HL-60 (cell line): ENCODE results near the gene GPR107.

ENCODE experiments used
- POLR2AphosphoS5 ChIP-seq: IDR thresholded peaks from 2 replicates; pipeline ENCODE4 v1.6.1; 2012; ENCODE audit warnings: low read depth
- TF ChIP-seq, protein P1 (sequence below): IDR thresholded peaks from one replicate; pipeline ENCODE4 v1.5.1; 2011; ENCODE audit warnings: low read length, control low read depth, inconsistent platforms; ENCODE audit not compliant: insufficient read depth
- TF ChIP-seq, protein P2 (sequence below): IDR thresholded peaks from 2 replicates; pipeline ENCODE4 v1.6.1; 2012; ENCODE audit warnings: low read depth; ENCODE audit not compliant: insufficient replicate concordance

DNA sequence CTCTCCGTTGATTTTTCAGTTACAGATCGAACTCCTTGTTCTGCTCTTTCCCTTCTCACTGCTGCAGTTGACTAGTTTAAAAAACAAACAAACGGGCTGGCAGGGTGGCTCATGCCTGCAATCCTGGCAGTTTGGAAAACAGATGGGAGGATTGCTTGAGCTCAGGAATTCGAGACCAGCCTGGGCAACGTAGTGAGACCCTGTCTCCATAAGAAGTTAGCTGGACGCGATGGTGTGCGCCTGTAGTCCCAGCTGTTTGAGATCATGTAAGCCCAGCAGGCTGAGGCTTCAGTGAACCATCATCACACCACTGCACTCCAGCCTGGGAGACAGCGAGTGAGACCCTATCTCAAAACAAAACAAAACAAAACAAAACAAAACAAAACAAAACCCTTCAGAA is 67.1 kb downstream of the GPR107 start:
- TF ChIP-seq, protein P1, sequence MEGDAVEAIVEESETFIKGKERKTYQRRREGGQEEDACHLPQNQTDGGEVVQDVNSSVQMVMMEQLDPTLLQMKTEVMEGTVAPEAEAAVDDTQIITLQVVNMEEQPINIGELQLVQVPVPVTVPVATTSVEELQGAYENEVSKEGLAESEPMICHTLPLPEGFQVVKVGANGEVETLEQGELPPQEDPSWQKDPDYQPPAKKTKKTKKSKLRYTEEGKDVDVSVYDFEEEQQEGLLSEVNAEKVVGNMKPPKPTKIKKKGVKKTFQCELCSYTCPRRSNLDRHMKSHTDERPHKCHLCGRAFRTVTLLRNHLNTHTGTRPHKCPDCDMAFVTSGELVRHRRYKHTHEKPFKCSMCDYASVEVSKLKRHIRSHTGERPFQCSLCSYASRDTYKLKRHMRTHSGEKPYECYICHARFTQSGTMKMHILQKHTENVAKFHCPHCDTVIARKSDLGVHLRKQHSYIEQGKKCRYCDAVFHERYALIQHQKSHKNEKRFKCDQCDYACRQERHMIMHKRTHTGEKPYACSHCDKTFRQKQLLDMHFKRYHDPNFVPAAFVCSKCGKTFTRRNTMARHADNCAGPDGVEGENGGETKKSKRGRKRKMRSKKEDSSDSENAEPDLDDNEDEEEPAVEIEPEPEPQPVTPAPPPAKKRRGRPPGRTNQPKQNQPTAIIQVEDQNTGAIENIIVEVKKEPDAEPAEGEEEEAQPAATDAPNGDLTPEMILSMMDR, result no peak
- no peak for TF ChIP-seq POLR2AphosphoS5
- TF ChIP-seq, protein P2, sequence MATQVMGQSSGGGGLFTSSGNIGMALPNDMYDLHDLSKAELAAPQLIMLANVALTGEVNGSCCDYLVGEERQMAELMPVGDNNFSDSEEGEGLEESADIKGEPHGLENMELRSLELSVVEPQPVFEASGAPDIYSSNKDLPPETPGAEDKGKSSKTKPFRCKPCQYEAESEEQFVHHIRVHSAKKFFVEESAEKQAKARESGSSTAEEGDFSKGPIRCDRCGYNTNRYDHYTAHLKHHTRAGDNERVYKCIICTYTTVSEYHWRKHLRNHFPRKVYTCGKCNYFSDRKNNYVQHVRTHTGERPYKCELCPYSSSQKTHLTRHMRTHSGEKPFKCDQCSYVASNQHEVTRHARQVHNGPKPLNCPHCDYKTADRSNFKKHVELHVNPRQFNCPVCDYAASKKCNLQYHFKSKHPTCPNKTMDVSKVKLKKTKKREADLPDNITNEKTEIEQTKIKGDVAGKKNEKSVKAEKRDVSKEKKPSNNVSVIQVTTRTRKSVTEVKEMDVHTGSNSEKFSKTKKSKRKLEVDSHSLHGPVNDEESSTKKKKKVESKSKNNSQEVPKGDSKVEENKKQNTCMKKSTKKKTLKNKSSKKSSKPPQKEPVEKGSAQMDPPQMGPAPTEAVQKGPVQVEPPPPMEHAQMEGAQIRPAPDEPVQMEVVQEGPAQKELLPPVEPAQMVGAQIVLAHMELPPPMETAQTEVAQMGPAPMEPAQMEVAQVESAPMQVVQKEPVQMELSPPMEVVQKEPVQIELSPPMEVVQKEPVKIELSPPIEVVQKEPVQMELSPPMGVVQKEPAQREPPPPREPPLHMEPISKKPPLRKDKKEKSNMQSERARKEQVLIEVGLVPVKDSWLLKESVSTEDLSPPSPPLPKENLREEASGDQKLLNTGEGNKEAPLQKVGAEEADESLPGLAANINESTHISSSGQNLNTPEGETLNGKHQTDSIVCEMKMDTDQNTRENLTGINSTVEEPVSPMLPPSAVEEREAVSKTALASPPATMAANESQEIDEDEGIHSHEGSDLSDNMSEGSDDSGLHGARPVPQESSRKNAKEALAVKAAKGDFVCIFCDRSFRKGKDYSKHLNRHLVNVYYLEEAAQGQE, result no peak
